IMR-90 (cell line): ENCODE measurements around the gene YAF2. TPM values are rescaled to one million over a fixed set of nuclear protein-coding genes. Genes with fewer than 3 reads are reported as not detected.
"Not testable (repeated sequence)": the region's sequence is repeated elsewhere in the genome, so short reads cannot be mapped to it uniquely, and the experiment has no call there.

Experiments used
- ATAC-seq: fragments of 200-7000 bp; cut with Tn5 transposase; 2 replicates; pipeline ENCODE4 v1.9.1; 2020; ENCODE audit warnings: low read depth, mild to moderate bottlenecking, moderate library complexity
- BruUV-seq: library from RNA; stranded (reverse); fragments of 400-500 nt; replicated peaks from 2 replicates; lab custom pipeline; 2021; lab: Mats Ljungman, UMichigan
- CTCF ChIA-PET: fragments of 300-600 bp; formaldehyde crosslinking; extraction: SDS; loops from one replicate; lab custom pipeline; 2021; ENCODE audit warnings: antibody characterized with exemption; lab: Yijun Ruan, JAX
- POLR2A ChIA-PET: fragments of 300-600 bp; sonication (Branson Sonifier 250); formaldehyde crosslinking; loops from one replicate; lab custom pipeline; 2022; ENCODE audit warnings: antibody characterized with exemption; ENCODE audit not compliant: unreplicated experiment; lab: Charles Lee
- DNase-seq: peaks from one replicate; pipeline ENCODE4 v3.0.0; 2013
- H2AFZ ChIP-seq: replicated peaks from 2 replicates; pipeline ENCODE3; 2013; ENCODE audit warnings: low read length, mild to moderate bottlenecking; ENCODE audit not compliant: poor library complexity
- H2AK5ac ChIP-seq: 2 replicates; pipeline ENCODE4 v1.6.1; 2013; ENCODE audit warnings: low read depth, low read length, inconsistent platforms
- H2AK9ac ChIP-seq: replicated peaks from 2 replicates; pipeline ENCODE3; 2013; ENCODE audit warnings: mild to moderate bottlenecking, low read depth, low read length, moderate library complexity; ENCODE audit not compliant: poor library complexity
- H2BK120ac ChIP-seq: 2 replicates; pipeline ENCODE4 v1.6.1; 2013; ENCODE audit warnings: low read depth, low read length, inconsistent platforms
- H2BK15ac ChIP-seq: 3 replicates; pipeline ENCODE4 v1.6.1; 2013; ENCODE audit warnings: low read depth, low read length, inconsistent platforms
- H2BK20ac ChIP-seq: 2 replicates; pipeline ENCODE4 v1.6.1; 2013; ENCODE audit warnings: low read depth, mild to moderate bottlenecking, inconsistent platforms, low read length, moderate library complexity
- H2BK5ac ChIP-seq: 2 replicates; pipeline ENCODE4 v1.6.1; 2013; ENCODE audit warnings: mild to moderate bottlenecking, low read depth, low read length, inconsistent platforms; ENCODE audit not compliant: poor library complexity, severe bottlenecking
- H3K14ac ChIP-seq: replicated peaks from 2 replicates; pipeline ENCODE4 v1.6.1; 2013; ENCODE audit warnings: low read depth, low read length, inconsistent platforms
- H3K18ac ChIP-seq: 2 replicates; pipeline ENCODE4 v1.6.1; 2013; ENCODE audit warnings: low read depth, low read length, control low read depth
- H3K23ac ChIP-seq: 2 replicates; pipeline ENCODE4 v1.6.1; 2013; ENCODE audit warnings: low read depth, low read length, inconsistent platforms
- H3K27ac ChIP-seq: 2 replicates; pipeline ENCODE4 v1.5.1; 2013; ENCODE audit warnings: mild to moderate bottlenecking, control low read depth, low read length; ENCODE audit not compliant: insufficient read depth
- H3K27me3 ChIP-seq: 2 replicates; pipeline ENCODE4 v1.6.1; 2013; ENCODE audit warnings: low read length; ENCODE audit not compliant: control insufficient read depth, insufficient read depth
- H3K36me3 ChIP-seq: 2 replicates; pipeline ENCODE4 v1.6.1; 2013; ENCODE audit warnings: low read length, mixed read lengths; ENCODE audit not compliant: control insufficient read depth, insufficient read depth
- H3K4ac ChIP-seq: 2 replicates; pipeline ENCODE4 v1.6.1; 2013; ENCODE audit warnings: low read depth, low read length, inconsistent platforms
- H3K4me1 ChIP-seq: 2 replicates; pipeline ENCODE4 v1.6.1; 2013; ENCODE audit warnings: low read length, mixed read lengths; ENCODE audit not compliant: control insufficient read depth, insufficient read depth
- H3K4me2 ChIP-seq: 2 replicates; pipeline ENCODE4 v1.6.1; 2013; ENCODE audit warnings: low read depth, mild to moderate bottlenecking, control low read depth, low read length, moderate library complexity
- H3K4me3 ChIP-seq: 2 replicates; pipeline ENCODE4 v1.5.1; 2013; ENCODE audit warnings: low read depth, mild to moderate bottlenecking, control low read depth, low read length, moderate library complexity; ENCODE audit not compliant: insufficient read depth
- H3K56ac ChIP-seq: 2 replicates; pipeline ENCODE4 v1.6.1; 2013; ENCODE audit warnings: low read length, inconsistent platforms; ENCODE audit not compliant: insufficient read depth; ENCODE audit errors: extremely low read depth
- H3K79me1 ChIP-seq, 2 experiments: 2 replicates each; pipeline ENCODE4 v1.6.1; 2013; ENCODE audit warnings: low read length in 2 of 2, inconsistent platforms in 1 of 2, low read depth in 1 of 2
- H3K9ac ChIP-seq: 2 replicates; pipeline ENCODE4 v1.6.1; 2013; ENCODE audit warnings: low read depth, low read length, control low read depth
- H3K9me1 ChIP-seq: 2 replicates; pipeline ENCODE4 v1.6.1; 2013; ENCODE audit warnings: low read length, inconsistent platforms; ENCODE audit not compliant: insufficient read depth
- H3K9me3 ChIP-seq: 2 replicates; pipeline ENCODE4 v1.6.1; 2013; ENCODE audit warnings: low read length; ENCODE audit not compliant: control insufficient read depth, insufficient read depth
- H4K20me1 ChIP-seq: 2 replicates; pipeline ENCODE4 v1.6.1; 2013; ENCODE audit warnings: low read length, inconsistent platforms; ENCODE audit not compliant: insufficient read depth
- H4K5ac ChIP-seq: 2 replicates; pipeline ENCODE4 v1.6.1; 2013; ENCODE audit warnings: mild to moderate bottlenecking, low read depth, low read length, control low read depth
- H4K8ac ChIP-seq, 2 experiments: 2 replicates each; pipeline ENCODE4 v1.6.1; 2013; ENCODE audit warnings: low read depth in 2 of 2, low read length in 2 of 2, control low read depth in 1 of 2, inconsistent platforms in 1 of 2
- H4K91ac ChIP-seq: 2 replicates; pipeline ENCODE4 v1.6.1; 2013; ENCODE audit warnings: low read depth, low read length, inconsistent platforms; ENCODE audit not compliant: insufficient read depth
- WGBS, 2 experiments: methylation state at CpG; one replicate each; pipeline versions ENCODE4 v1.1.5 to v1.1.7; 2013; ENCODE audit warnings: missing lambda C conversion rate in 2 of 2; ENCODE audit not compliant: insufficient read length in 1 of 2; ENCODE audit errors: extremely low coverage in 2 of 2; 5-methylcytosine and 5-hydroxymethylcytosine counted together
- dilution Hi-C: fragments of 300-500 bp; cut with HindIII; formaldehyde crosslinking; loops from one replicate; pipeline ENCODE4 v1.14.3; 2018; ENCODE audit warnings: low sequenced_read_pairs; ENCODE audit not compliant: unreplicated experiment
- in situ Hi-C: fragments of 300-500 bp; cut with MboI; formaldehyde crosslinking; loops from 3 replicates; pipeline ENCODE4 v1.14.3; 2019; ENCODE audit warnings: low sequenced_read_pairs, inconsistent platforms, mixed read lengths
- intact Hi-C: fragments of 100-400 bp; cut with micrococcal nuclease; formaldehyde crosslinking; loops from 2 replicates; pipeline ENCODE4 v1.10.0; 2022
- polyA plus RNA-seq, 3 experiments: library from polyadenylated mRNA; depleted of rRNA; stranded (reverse); fragments of >200 nt; gene quantifications; 2 replicates each; pipeline ENCODE4 v1.2.3, GENCODE V29; 2012; ENCODE audit warnings: low replicate concordance in 1 of 3
- total RNA-seq: library from RNA; depleted of rRNA; stranded (reverse); fragments of >200 nt; gene quantifications from 2 replicates; pipeline ENCODE4 v1.2.3, GENCODE V29; 2012

Gene YAF2
- total and polyA plus RNA-seq, 2 of the 4 experiments (the other 2 are of a cell fraction) = 7.9 to 14.2 TPM

DNA sequence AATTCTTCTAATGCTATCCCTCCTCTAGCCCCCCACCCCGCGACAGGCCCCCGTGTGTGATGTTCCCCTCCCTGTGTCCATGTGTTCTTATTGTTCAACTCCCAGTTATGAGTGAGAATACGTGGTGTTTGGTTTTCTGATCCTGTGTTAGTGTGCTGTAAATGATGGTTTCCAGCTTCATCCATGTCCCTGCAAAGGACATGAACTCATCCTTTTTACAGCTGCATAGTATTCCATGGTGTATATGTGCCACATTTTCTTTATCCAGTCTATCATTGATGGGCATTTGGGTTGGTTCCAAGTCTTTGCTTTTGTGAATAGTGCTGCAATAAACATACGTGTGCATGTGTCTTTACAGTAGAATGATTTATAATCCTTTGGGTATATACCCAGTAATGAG, 13.5 kb downstream of the YAF2 start:
- H3K27ac ChIP-seq, H2BK5ac ChIP-seq, H2BK15ac ChIP-seq, H4K8ac ChIP-seq, H3K4me2 ChIP-seq, H3K14ac ChIP-seq, H2AK9ac ChIP-seq, H4K20me1 ChIP-seq, BruUV-seq, H3K23ac ChIP-seq, H3K36me3 ChIP-seq, ATAC-seq, H3K9me1 ChIP-seq, H3K27me3 ChIP-seq, H2AK5ac ChIP-seq, DNase-seq, H3K56ac ChIP-seq, in situ Hi-C loops, H3K18ac ChIP-seq, H4K91ac ChIP-seq, POLR2A ChIA-PET, H3K4me3 ChIP-seq, intact Hi-C loops, H4K5ac ChIP-seq, H3K4me1 ChIP-seq, H3K9ac ChIP-seq, dilution Hi-C loops, H2BK120ac ChIP-seq, H2AFZ ChIP-seq, H3K9me3 ChIP-seq, H3K4ac ChIP-seq, H2BK20ac ChIP-seq, CTCF ChIA-PET: not testable (repeated sequence)
- H3K79me1 ChIP-seq = peaks cover 5 to 16% of the 10 kb centered on the region in 2 experiments; a peak in 3 of 4 replicates
- no CpG with 5 or more reads among the region's 5 CpGs for WGBS, 2 experiments
